ENCODE results near the gene TMEM222.

TMEM222 gene

DNA sequence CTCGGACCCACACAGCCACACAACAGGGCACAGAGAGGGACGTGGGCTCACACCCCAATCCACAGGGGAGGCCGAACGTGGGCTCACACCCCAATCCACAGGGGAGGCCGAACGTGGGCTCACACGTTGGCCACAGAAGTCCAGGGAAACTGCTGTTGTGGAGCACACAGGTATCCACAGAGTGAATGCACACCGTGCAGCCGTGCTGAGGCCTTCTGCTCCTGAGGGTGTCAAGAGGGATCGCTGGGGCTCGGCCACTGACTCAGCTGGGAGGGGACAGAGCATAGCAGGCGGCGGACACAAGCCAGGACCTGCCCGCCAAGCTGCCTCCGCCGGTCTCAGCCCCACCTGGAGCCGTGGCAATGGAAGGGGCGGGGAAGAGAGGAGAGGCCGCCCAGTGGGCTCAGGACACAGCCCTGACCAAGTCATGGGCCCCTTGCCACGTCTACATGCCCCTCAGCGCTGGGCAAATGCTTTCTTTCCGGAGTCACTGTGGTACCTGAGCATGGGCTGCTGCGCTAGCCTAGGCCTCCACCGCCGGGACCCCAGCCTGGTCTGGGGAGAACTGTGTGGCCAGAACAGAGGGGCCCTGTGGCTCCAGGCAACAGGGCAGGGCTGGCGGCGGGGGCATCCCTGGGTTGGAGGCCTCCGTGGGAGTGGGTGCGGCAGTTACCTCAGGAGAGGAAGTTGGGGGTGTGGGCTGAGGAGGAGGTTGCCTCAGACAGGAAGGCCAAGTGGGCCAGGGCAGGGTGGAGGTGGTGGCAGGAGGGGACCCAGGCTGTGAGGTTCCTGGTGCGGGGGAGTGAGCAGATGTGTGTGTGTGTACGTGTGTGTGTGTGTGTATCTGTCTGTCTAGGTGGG is 21.0 kb downstream of the TMEM222 start:
- no peak for DNase-seq

GRCh38 chr1:27343639-27344025 is 21.7 kb downstream of the TMEM222 start:
- DNase-seq: no peak

DNA sequence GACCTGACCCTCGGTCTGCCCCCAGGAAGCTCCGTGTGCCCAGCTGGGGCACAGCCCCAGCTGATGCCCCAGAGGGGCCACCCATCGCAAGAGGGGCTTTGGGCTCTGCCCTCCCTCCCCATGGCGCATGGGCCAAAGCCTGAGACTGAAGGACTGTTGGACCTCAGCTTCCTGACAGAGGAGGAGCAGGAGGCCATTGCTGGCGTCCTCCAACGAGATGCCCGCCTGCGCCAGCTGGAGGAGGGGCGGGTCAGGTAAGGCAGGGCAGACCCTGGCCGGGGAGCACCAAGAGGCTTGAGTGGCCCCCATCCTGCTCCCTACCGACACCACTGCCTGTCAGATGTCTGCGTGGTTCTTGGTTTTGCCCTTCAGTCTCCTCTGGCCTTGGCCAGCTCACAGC is 23.3 kb downstream of the TMEM222 start:
- DNase-seq: no peak

DNA sequence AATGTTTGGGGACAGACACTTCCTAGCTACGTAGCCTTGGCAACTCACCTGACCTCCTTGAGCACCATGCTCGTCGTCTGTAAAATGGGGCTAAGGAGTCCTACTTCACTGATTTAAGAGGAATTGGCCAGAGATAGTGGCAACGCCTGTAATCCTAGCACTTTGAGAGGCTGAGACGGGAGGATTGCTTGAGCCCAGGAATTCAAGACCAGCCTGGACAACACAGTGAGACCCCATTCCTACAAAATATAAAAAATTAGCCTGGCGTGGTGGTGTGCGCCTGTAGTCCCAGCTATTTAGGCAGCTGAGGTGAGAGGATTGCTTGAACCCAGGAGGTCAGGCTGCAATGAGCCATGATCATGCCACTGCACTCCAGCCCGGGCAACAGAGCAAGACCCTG is 24.4 kb downstream of the TMEM222 start:
- DNase-seq: no peak

DNA sequence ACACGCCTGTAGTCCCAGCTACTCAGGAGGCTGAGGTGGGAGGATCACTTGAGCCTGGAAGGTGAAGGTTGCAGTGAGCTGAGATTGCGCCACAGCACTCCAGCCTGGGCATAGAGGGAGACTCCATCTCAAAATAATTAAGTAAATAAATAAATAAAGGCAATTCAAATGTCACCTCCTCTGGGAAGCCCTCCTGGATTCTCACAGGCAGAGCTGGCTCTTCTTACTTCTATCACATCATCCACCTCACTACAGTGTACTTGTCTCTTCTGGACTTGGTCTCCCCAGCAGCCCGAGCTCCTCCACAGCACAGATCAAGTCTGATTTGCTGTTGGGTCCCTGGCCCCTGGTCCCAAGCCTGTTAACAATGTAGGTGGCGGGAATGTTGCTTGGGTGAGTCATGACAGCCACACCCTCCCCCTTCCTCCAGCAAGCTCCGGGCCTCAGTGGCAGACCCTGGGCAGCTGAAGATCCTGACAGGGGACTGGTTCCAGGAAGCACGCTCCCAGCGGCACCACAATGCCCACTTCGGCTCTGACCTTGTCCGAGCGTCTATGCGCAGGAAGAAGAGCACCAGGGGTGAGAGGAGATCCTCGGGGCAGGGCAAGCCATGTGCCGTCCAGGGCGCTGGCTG is 25.1 kb downstream of the TMEM222 start:
- no peak for DNase-seq

- DNase-seq: no peak
Observed at GRCh38 chr1:27348861-27349783, 27.2 kb downstream of the TMEM222 start.

- DNase-seq: no peak
Observed at GRCh38 chr1:27349784-27350662, 28.1 kb downstream of the TMEM222 start.

DNA sequence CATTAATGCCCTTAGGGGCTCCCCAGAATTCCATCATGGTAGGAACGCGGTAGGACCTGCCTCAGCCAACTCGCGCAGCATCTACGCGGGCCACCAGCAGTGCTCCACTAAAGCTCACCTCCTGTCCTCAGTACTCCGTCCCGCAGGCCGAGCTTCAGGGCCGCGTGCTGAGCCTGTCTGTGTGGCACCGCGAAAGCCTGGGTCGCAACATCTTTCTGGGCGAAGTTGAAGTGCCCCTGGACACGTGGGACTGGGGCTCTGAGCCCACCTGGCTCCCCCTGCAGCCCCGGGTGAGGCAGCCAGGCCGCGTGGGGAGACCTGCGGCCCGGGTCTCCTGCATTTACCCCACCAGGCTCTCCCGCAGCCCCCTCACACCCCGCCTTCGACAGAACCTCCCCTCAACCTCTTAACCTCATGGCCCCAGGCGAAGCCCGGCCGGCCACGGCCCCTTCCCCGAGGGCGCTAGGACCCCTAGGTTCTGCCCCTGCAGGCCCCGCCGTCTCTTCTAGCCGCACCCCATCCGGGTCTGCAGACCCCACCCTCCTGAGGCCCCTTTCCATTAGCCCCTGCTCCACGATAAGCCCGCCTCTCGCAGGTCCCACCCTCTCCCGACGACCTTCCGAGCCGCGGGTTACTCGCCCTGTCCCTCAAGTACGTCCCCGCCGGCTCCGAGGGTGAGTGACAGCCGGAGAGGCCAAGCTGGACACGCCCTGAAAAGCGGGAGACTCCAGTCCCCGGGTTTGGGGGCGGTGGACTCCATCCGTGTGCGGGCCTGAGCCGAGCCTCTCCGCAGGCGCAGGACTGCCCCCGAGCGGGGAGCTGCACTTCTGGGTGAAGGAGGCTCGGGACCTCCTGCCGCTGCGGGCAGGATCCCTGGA is 28.9 kb downstream of the TMEM222 start:
- no peak for DNase-seq

- no peak for DNase-seq
Observed at GRCh38 chr1:27351541-27352107, 29.7 kb downstream of the TMEM222 start.

DNA sequence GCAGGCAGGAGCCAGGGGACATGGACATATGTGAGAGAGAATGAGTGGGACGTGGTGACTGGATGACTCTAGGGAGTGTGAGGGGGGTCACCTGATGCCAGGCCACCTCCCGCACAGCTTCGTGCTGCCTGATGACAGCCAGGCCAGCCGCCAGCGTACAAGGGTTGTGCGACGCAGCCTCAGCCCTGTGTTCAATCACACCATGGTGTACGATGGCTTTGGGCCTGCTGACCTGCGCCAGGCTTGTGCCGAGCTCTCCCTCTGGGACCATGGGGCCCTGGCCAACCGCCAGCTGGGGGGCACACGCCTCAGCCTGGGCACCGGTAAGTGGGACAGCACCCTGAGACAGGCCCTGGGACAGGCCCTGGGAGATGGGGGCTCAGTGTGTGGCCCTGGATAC is 31.2 kb downstream of the TMEM222 start:
- DNase-seq: no peak

GRCh38 chr1:27353629-27354028 is 31.7 kb downstream of the TMEM222 start:
- DNase-seq: no peak

GRCh38 chr1:27355683-27356082 is 33.7 kb downstream of the TMEM222 start:
- DNase-seq: no peak

GRCh38 chr1:27356277-27356618 is 34.3 kb downstream of the TMEM222 start:
- no peak for DNase-seq

DNA sequence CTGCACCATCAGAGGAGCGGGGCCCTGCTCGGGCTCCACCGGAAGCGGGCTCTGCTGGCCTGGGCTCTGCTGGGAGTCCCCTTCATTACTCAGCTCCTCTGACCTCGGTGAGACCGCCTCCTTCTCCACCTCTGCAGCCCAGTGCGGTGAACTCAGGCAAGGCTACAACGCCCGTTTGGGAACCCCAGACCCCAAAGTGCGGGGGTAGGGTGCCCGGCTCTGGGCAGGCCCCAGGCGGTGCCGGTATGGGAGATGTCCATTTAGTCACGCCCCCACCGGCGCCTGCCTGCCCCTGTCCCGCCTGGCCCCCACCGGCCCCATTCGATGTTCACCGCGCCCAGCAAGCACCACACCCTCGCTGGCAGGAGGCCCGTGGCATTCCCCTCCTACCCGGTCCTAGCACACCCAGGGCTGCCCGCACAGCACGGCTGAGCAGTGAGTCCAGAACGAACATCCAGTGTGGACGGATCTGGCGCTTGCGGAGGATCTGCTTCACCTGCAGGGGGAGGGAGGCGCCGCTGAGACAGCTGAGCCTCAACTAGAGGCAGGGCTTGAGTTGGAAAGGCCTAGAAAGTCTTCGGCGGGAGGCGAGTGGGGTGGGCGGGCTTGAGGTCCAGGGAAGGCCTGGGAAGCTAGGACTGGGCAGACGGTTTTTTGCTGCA is 34.8 kb downstream of the TMEM222 start:
- no peak for DNase-seq

DNA sequence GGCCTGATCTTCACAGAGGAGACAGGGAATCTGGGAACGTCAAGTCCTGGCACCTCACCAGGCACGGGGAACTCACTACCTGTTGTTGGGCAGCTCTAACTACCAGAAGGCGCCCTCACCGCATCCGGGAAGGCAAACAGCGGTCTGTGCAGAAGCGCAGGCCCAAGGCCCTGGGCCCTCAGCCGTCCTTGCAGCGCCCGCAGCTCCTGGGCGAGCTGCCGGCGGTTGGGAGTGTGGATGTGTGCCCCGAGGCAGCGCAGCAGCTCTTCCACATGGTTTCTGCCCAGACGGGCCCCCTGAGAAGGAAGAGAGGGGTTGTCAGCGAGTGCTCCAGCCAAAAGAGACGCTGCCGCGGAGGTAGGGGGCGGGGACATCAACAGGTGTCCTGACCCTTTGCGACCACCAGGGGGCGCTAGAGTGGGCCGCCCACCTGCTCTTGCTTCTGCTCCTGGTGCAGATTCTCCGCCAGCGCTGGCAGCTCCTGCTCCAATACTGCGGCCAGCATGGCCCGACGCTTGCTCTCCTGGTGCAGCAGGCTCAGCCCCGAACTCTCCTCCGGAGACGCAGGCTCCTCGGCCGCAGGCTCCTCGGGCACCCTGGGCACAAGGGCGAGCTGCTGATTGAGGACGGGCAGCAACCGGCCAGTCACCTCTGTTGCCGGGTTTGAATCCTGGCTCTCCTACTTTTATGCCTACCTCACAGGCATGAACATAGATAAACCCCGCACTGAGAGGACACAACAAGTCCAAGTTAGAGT is 35.5 kb downstream of the TMEM222 start:
- DNase-seq: no peak

- DNase-seq: no peak
Observed at GRCh38 chr1:27358038-27358927, 36.3 kb downstream of the TMEM222 start.

DNA sequence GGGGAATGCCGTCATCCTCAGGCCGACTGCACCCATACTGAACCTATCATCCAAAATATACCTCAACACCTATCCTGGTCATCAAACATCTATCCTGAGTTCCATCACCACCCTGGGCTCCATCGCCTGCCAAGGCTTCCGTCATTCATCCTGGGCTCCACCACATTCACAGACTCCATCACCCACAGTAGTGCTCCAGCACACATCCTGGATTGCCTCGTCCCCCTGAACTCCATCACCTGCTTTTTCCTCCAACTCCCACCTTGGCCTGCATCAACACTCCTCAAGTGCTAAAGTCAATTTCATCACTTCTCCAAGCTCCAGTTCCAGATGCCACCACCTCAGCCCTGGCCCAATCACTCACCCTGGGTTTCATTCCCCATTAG is 37.0 kb downstream of the TMEM222 start:
- no peak for DNase-seq

- DNase-seq: no peak
Observed at GRCh38 chr1:27359822-27360158, 37.8 kb downstream of the TMEM222 start.
